Suppressor macrophage treated with lipopolysaccharide for 4 hours (primary cell): ENCODE results near the gene ALPK3.
A peak's percentile ranks its signal among the peaks of the same experiment; 100 is the strongest.

Experiments
- DNase-seq: peaks from one replicate; pipeline ENCODE4 v3.0.0-alpha.2; 2020

ALPK3 gene

DNA sequence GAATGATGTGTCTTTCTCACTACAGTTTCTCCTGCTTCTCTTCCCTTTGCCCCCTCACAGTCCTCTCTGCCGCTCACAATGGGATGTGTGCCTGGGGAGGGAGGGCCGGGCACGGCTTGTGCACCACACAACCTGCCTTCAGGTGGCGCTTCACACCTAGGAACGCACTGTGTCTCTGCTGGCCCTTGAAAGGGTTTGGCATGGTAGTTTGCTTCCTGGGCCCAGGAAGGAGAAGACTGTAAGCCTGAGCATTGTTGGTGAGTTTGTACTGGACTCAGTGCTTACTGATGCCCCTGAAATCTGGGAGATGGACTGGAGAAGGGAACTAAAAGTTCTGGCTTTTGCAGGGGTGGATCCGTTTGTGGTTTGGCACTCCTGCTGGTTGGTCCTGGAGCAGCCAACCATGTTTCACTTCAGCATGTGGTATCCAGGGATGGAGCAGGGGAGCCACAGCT is 9.2 kb downstream of the ALPK3 start:
- no peak for DNase-seq

GRCh38 chr15:84827246-84827645 is 10.1 kb downstream of the ALPK3 start:
- no peak for DNase-seq

GRCh38 chr15:84828086-84828908 is 11.1 kb downstream of the ALPK3 start:
- DNase-seq: no peak

DNA sequence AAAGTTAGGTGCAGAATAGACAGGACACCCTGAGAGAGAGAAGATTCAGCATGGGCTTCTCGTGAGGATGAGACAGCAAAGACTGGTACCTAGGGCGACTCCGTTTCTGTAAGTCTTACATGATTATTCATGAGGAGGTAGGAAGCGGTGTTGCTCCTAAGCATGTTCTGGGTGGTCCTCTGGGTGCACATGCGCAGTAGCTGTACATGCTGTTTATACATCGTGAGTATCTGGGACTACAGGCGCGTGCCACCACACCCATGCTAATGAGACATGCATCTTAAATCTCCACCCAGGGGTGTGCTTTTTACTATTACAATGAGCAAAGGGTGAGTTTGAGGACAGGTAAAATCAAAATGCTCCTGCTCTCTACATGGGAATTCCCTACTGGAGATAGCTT is 12.3 kb downstream of the ALPK3 start:
- DNase-seq: no peak

GRCh38 chr15:84830036-84830435 is 12.9 kb downstream of the ALPK3 start:
- no peak for DNase-seq

DNA sequence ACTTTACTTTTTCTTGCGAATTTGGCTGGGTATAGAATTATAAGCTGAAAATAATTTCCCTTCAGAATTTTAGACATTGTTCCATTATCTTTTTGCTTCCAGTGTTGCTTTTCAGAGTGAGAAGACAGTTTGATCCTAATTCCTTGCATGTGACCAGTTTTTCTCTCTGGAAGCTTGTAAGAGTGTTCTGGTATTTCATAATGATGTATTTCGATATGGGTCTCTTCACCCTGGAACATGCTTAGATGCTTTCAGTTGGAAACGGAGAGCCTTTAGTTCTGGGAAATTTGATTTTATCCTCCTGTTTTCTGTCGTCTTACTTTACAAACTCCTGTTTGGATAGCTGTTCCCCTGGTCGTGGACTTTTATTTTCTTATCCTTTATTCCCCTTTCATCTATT is 13.9 kb downstream of the ALPK3 start:
- DNase-seq: no peak

GRCh38 chr15:84831613-84832012 is 14.5 kb downstream of the ALPK3 start:
- DNase-seq: no peak

- DNase-seq: no peak
Measured at GRCh38 chr15:84832448-84833040, 15.4 kb downstream of the ALPK3 start.

DNA sequence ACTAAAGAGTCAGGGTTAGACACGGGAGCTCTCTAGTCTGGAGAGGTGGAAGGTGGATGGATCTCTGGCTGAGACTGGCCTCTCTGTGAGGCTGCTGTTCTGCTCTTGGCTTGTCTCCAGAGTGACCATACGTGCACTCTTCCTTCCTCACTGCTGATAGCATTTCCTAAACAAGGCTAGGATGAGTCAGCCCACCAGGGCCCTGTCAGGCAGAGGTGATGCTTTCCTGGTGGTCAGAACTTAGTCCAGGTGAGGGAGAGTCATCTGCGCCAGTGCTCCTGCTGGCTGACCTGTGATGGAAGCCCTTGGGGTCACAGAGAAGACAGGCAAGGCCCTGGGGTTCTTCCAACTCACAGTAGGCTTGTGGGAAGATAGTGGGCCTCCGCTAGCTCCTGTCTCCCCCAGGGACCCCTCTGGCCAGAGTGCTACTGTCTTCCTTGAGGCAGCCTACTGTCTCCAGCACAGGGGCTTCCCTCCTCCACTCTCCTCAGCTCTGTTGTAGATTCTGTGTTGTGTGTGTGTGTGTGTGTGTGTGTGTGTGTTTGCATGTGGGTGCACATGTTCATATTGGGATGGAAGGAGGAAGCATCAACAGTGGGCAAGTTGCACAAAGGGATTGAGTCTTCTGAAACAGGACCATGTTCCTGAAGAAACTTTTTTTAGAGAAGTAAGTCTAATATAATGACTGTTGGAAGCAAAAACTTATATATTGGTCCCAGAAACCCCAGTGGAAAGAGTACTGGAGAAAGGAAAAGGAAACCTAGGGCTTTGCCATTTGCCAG is 16.5 kb downstream of the ALPK3 start:
- DNase-seq: no peak

- DNase-seq: no peak
Measured at GRCh38 chr15:84834229-84834955, 17.2 kb downstream of the ALPK3 start.

DNA sequence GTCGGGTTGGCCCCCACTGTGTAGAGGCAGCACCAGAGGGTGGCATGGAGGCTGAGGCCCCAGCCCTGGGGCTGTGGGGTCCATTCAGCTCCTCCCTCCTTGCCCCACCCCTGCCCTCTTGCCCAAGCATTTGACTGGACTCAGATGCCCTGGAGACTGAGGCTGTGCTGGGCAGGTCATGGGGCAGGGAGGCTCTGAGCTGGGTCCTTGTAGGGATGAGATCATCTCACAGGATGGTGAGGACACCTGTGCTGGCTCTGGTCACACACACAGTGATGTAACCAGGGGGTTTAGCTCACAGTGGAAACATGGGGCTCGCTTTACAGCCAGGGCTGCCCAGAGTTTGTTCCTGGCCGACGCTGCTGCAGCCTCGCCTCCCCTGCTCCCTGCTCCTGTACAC is 17.8 kb downstream of the ALPK3 start:
- no peak for DNase-seq

GRCh38 chr15:84835661-84836337 is 18.6 kb downstream of the ALPK3 start:
- no peak for DNase-seq

DNA sequence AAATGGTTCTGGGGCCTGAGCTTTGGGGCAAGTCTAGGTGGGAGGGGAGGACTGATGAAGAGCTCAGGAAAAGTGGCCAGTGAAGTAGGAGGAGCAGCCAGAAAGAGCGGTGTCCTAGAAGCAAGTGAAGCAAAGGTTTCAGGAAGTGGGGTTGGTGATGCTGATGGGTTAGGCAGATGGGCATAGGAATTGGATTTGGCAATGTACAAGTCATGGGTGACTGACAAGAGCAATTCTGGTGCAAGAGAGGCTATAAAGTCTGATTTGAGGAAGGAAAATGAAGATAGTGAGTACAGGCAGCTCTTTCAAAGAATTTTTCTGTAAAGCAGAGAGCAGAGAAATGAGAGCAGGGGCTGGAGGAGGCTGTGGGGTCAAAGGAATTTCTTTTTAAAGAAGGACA is 19.7 kb downstream of the ALPK3 start:
- DNase-seq: peak; percentile 68

DNA sequence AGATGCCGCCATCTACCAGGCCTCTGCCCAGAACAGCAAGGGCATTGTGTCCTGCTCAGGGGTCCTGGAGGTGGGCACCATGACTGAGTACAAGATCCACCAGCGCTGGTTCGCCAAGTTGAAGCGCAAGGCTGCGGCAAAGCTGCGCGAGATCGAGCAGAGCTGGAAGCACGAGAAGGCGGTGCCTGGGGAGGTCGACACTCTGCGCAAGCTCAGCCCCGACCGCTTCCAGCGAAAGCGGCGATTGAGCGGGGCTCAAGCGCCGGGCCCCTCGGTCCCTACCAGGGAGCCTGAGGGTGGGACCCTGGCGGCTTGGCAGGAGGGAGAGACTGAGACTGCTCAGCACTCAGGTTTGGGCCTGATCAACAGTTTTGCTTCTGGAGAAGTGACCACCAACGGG is 22.6 kb downstream of the ALPK3 start:
- no peak for DNase-seq

- no peak for DNase-seq
Measured at GRCh38 chr15:84840255-84840654, 23.1 kb downstream of the ALPK3 start.

DNA sequence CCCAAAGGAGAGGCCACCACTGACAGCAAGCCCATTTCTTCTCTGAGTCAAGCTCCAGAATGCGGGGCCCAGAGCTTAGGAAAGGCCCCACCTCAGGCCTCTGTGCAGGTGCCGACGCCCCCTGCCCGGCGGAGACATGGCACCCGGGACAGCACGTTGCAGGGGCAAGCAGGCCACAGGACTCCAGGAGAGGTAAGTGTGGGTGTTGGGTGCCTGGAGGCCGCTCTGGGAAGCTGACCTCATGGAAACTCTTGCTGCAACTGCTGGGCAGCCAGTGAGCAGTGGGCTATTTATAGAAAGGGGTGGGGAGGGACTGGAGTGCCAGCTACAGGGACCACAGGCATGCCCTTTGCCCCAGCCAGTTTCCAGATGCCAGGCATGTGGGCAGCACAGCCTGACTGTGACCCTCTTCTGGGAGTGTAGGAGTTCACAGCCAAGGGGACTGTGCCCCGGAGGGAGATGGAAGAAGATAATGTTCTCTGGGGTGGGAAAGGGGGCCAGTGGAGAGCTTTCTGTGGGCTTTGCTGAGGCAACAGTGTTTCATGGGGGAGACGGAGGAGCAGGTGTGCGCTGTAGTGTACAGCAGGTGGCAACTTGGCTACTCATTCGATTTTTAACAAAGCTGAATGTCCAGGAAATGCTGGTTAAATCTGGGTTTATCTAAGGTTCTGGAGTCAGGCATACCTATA is 23.7 kb downstream of the ALPK3 start:
- DNase-seq: peak; percentile 68

DNA sequence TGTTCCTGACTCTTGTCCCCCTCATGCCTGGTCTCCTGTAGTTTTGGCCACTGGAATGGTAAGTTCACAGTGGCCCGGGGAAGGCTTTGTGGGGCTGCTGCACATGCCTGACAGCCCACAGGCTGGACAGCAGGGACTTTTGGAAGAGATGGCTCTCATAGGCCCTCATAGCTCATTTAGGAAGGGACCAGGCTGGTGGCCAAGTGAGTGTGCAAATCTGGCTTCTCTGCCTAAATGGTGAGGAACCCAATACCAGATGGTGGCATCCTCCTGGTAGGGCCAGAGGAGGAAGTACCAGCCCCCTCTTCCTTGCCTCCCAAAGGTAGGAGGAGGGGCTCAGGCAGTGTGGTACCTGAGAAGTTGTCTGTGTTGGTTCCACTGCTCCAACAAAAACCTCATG is 25.6 kb downstream of the ALPK3 start:
- DNase-seq: no peak

GRCh38 chr15:84844964-84845363 is 27.8 kb downstream of the ALPK3 start:
- no peak for DNase-seq

- peak; percentile 52 for DNase-seq
Measured at GRCh38 chr15:84845631-84846030, 28.5 kb downstream of the ALPK3 start.

DNA sequence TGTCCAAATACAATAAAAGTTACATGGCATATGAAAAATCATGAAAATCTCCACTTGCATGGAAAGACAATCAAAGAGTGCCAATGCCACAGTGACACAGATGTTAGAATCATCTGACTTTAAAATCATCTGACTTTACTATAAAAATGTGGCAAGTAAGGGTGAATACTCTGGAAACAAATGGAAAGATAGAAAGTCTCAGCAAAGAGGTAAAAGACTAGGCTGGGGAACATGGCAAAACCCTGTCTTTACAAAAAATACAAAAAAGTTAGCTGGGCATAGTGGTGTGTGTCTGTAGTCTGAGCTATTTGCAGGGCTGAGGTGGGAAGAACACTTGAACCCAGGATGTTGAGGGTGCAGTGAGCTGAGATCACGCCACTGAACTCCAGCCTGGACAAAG is 29.1 kb downstream of the ALPK3 start:
- DNase-seq: no peak

DNA sequence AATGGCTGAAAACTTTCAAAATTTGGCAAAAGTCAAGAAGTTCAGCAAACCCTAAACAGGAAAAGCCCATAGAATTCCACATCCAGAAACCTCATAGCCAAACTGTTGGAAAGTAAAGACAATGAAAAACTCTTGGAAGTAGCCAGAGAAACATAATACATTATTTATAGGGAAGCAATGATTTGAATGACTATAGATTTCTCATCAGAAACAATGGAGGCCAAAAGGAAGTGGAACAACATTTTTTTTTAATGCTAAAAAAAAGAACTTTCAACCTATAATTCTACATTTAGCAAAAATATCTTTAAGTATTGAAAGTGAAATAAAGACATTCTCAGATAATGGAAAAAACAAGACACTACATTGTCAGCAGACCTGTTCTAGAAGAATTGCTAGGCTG is 30.2 kb downstream of the ALPK3 start:
- no peak for DNase-seq

- DNase-seq: no peak
Measured at GRCh38 chr15:84852212-84852611, 35.1 kb downstream of the ALPK3 start.
